CD4-positive, alpha-beta T cell (primary cell): ENCODE data around the gene VWA8. TPM values are rescaled to one million over a fixed set of nuclear protein-coding genes. Genes with fewer than 3 reads are reported as not detected.

Source experiments
- ATAC-seq: fragments of 200-7000 bp; cut with Tn5 transposase; one replicate; pipeline ENCODE4 v1.10.0; 2022; ENCODE audit warnings: mild to moderate bottlenecking; ENCODE audit not compliant: poor library complexity
- CTCF ChIA-PET: fragments of 350-600 bp; sonication (Branson Sonifier 250); formaldehyde crosslinking; loops from one replicate; lab custom pipeline; 2021; ENCODE audit warnings: antibody characterized with exemption, inconsistent platforms; lab: Charles Lee
- POLR2A ChIA-PET: fragments of 350-600 bp; sonication (Branson Sonifier 250); formaldehyde crosslinking; loops from one replicate; lab custom pipeline; 2021; ENCODE audit warnings: antibody characterized with exemption, inconsistent platforms; lab: Charles Lee
- DNase-seq, 14 experiments: peaks; one replicate each; pipeline ENCODE4 v3.0.0-alpha.2; 2013 to 2020; ENCODE audit warnings: mixed read lengths in 2 of 14
- H3K27ac ChIP-seq, 2 donors: one replicate each; pipeline versions ENCODE4 v1.5.1 to v1.7.0; 2013; ENCODE audit warnings: low read length in 2 of 2, low read depth in 1 of 2, mild to moderate bottlenecking in 1 of 2
- H3K27me3 ChIP-seq, 2 experiments: 1 replicate in 1 of 2; 2 replicates in 1 of 2; pipeline versions ENCODE4 v1.6.1 to v1.7.0; 2013; ENCODE audit warnings: low read length in 2 of 2, control low read depth in 1 of 2, mild to moderate bottlenecking in 1 of 2, moderate library complexity in 1 of 2; ENCODE audit not compliant: insufficient read depth in 2 of 2, control insufficient read depth in 1 of 2
- H3K36me3 ChIP-seq: one replicate; pipeline ENCODE4 v1.6.1; 2013; ENCODE audit warnings: low read length, control low read depth; ENCODE audit not compliant: insufficient read depth
- H3K4me1 ChIP-seq: one replicate; pipeline ENCODE4 v1.6.1; 2013; ENCODE audit warnings: low read length, control low read depth; ENCODE audit not compliant: insufficient read depth
- H3K4me3 ChIP-seq: one replicate; pipeline ENCODE4 v1.5.1; 2013; ENCODE audit warnings: mild to moderate bottlenecking, low read length, moderate library complexity
- H3K9me3 ChIP-seq, 2 experiments: 1 replicate in 1 of 2; 2 replicates in 1 of 2; pipeline versions ENCODE4 v1.6.1 to v1.7.0; 2013; ENCODE audit warnings: low read length in 2 of 2, mild to moderate bottlenecking in 2 of 2, control low read depth in 1 of 2, moderate library complexity in 1 of 2; ENCODE audit not compliant: control insufficient read depth in 1 of 2, insufficient read depth in 1 of 2
- H3K27ac Mint-ChIP-seq: one replicate; pipeline ENCODE4 v1.8.0; 2020; ENCODE audit warnings: mixed read lengths
- H3K27me3 Mint-ChIP-seq: one replicate; pipeline ENCODE4 v1.8.0; 2021; ENCODE audit warnings: mixed read lengths
- H3K36me3 Mint-ChIP-seq: one replicate; pipeline ENCODE4 v1.8.0; 2021; ENCODE audit warnings: low read depth, mixed read lengths
- H3K4me1 Mint-ChIP-seq: one replicate; pipeline ENCODE4 v1.8.0; 2021; ENCODE audit warnings: low read depth, mixed read lengths
- H3K4me3 Mint-ChIP-seq: one replicate; pipeline ENCODE4 v1.8.0; 2020; ENCODE audit warnings: mild to moderate bottlenecking, mixed read lengths
- H3K9me3 Mint-ChIP-seq: one replicate; pipeline ENCODE4 v1.8.0; 2020; ENCODE audit warnings: mixed read lengths
- intact Hi-C, 2 experiments: fragments of 100-400 bp; cut with DNase I in 1 of 2; cut with micrococcal nuclease in 1 of 2; formaldehyde crosslinking; loops; one replicate each; pipeline versions ENCODE4 v1.15.1 to v1.9.0; 2023 to 2025; cut with DNase I, micrococcal nuclease
- total RNA-seq, 174 experiments: library from RNA in 2 of 174; stranded (reverse) in 2 of 174; gene quantifications; one replicate each; pipeline ENCODE4 v1.2.3 and lab custom pipeline; 2021 to 2026
- TF ChIP-seq, protein P1 (sequence below): fragments of 200-600 bp; IDR thresholded peaks from one replicate; pipeline ENCODE4 v1.8.0; 2022; ENCODE audit warnings: antibody characterized with exemption, mild to moderate bottlenecking

Gene VWA8
- total RNA-seq, 2 experiments from 2014 or later, result 18.7 to 19.0 TPM

DNA sequence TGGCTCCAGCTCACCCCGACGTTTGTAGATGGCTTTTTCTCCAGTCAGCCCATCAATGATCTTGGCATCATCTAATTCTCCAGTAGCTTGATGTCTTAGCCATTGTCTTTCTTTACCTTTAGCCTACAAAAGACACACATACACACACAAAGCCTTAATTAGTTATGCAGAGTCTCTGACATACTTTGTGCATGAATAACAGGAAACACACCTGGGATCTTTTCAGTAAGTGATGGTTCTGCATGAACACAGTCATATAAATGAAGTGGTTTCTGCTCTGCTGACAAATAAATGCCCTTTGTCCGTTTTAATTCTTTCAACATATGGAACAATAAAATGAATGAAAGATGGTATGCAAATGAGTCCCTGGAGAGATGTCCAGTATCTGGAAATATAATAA lies 370.3 kb downstream of the VWA8 start:
- Mint-ChIP-seq H3K9me3 (no peaks in the 10 kb centered on the region), H3K27me3 (no peaks in the 10 kb centered on the region), H3K4me1 (no peaks in the 10 kb centered on the region), H3K4me3 (no peak overlapping the region), H3K36me3 (peaks cover 26% of the 10 kb centered on the region), H3K27ac (no peak overlapping the region)
- Histone ChIP-seq H3K9me3 (no peaks in the 10 kb centered on the region), H3K4me1 (peaks cover 3% of the 10 kb centered on the region), H3K36me3 (peaks cover 10% of the 10 kb centered on the region), H3K4me3 (no peak overlapping the region), H3K27me3 (no peaks in the 10 kb centered on the region), H3K27ac (no peak overlapping the region)
- ChIA-PET CTCF (no interaction called here), POLR2A (no interaction called here)
- intact Hi-C loops, result loop anchor here in 1 of 2 experiments (1.0 kb wide), 1 partner anchor 12 kb away; no protein-coding TSS in a partner anchor
- TF ChIP-seq, protein P1, sequence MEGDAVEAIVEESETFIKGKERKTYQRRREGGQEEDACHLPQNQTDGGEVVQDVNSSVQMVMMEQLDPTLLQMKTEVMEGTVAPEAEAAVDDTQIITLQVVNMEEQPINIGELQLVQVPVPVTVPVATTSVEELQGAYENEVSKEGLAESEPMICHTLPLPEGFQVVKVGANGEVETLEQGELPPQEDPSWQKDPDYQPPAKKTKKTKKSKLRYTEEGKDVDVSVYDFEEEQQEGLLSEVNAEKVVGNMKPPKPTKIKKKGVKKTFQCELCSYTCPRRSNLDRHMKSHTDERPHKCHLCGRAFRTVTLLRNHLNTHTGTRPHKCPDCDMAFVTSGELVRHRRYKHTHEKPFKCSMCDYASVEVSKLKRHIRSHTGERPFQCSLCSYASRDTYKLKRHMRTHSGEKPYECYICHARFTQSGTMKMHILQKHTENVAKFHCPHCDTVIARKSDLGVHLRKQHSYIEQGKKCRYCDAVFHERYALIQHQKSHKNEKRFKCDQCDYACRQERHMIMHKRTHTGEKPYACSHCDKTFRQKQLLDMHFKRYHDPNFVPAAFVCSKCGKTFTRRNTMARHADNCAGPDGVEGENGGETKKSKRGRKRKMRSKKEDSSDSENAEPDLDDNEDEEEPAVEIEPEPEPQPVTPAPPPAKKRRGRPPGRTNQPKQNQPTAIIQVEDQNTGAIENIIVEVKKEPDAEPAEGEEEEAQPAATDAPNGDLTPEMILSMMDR, result no peak
- ATAC-seq (no peak), DNase-seq (no peak)

DNA sequence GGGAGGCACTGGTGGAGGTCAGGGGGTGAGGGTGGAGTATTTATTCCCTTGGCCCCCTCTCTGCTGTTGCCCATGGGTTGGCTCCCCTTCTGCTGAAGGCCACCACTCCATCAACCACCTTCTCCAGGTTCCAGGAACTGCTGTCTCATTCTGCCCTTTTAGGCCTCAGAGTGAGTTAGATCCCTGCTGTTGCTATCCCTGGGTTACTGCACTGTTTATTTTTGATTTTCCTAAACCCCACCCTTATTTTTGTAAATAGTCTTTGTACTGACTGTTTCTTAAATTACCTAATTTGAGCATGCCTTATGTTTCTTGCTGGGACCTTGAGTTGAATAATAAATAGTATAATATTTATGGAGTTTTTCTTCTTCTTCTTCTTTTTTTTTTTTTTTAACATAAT lies 370.8 kb downstream of the VWA8 start:
- Histone ChIP-seq H3K27ac (no peak overlapping the region), H3K27me3 (no peaks in the 10 kb centered on the region), H3K36me3 (peaks cover 10% of the 10 kb centered on the region), H3K9me3 (no peaks in the 10 kb centered on the region), H3K4me3 (no peak overlapping the region), H3K4me1 (peaks cover 3% of the 10 kb centered on the region)
- Mint-ChIP-seq H3K9me3 (no peaks in the 10 kb centered on the region), H3K4me3 (no peak overlapping the region), H3K4me1 (no peaks in the 10 kb centered on the region), H3K36me3 (peaks cover 30% of the 10 kb centered on the region), H3K27ac (no peak overlapping the region), H3K27me3 (no peaks in the 10 kb centered on the region)
- TF ChIP-seq, protein P1, result no peak
- ChIA-PET CTCF (no interaction called here), POLR2A (no interaction called here)
- intact Hi-C loops, result no loop called here
- no peak for DNase-seq
- no peak for ATAC-seq

DNA sequence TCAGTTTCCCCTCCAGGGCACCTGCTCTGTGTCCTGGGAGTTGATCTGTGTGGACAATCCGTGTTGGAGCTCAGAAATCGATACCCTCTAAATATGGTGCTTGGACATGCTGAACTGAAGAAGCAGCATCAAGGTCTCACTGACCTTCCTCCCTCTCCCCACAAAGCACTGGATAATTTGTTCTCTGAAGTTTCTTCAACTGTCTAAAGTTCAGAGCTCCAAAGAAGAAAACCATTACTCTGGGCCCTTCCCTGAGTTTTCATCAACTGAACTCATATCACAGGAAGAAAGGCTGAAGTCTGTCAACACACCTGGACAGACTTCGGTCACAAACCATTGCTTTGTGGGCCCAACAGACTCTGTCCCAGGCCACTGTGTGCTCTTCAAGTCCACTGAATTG lies 371.5 kb downstream of the VWA8 start:
- Mint-ChIP-seq H3K27me3 (no peaks in the 10 kb centered on the region), H3K27ac (no peak overlapping the region), H3K4me3 (no peak overlapping the region), H3K36me3 (peaks cover 37% of the 10 kb centered on the region), H3K4me1 (no peaks in the 10 kb centered on the region), H3K9me3 (no peaks in the 10 kb centered on the region)
- Histone ChIP-seq H3K4me3 (no peak overlapping the region), H3K9me3 (no peaks in the 10 kb centered on the region), H3K36me3 (peaks cover 10% of the 10 kb centered on the region), H3K27ac (no peak overlapping the region), H3K4me1 (peaks cover 3% of the 10 kb centered on the region), H3K27me3 (no peaks in the 10 kb centered on the region)
- ChIA-PET CTCF (no interaction called here), POLR2A (no interaction called here)
- intact Hi-C loops, result loop anchor here (5.0 kb wide), 2 partner anchors 122 to 127 kb away; no protein-coding TSS in a partner anchor
- DNase-seq, result no peak
- TF ChIP-seq, protein P1, result no peak
- ATAC-seq, result no peak
